Stimulated activated CD8-positive, alpha-beta memory T cell treated with anti-CD3 and anti-CD28 coated beads, Interleukin-7, amount 100 ng/mL, for 48 hours (primary cell): ENCODE results near the gene PTPRT.

Experiments used
- DNase-seq, 2 donors: peaks; one replicate each; pipeline ENCODE4 v3.0.0-alpha.2; 2020; ENCODE audit warnings: low read depth in 1 of 2; ENCODE audit errors: extremely low read depth in 1 of 2

PTPRT gene

DNA sequence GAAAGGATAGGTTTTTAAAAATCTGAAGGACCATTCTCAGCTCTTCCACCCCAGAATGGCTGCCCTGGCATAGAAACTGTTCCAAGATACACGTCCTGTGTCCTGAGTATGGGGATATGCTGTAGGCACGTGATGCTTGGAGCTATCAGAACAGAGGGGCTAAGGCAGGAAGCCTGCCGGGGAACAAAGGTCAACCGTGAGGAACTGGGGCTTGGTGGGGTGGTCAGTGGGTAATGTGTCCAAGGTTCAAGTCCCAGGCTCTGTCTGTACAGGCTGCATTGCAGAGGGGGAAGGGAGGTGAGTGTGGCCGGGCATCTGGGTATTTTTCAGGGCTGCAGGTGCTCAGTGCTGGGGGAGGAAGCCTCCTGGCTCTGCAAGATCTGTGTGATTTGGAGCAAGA lies 1092.0 kb downstream of the PTPRT start:
- no peak for DNase-seq

DNA sequence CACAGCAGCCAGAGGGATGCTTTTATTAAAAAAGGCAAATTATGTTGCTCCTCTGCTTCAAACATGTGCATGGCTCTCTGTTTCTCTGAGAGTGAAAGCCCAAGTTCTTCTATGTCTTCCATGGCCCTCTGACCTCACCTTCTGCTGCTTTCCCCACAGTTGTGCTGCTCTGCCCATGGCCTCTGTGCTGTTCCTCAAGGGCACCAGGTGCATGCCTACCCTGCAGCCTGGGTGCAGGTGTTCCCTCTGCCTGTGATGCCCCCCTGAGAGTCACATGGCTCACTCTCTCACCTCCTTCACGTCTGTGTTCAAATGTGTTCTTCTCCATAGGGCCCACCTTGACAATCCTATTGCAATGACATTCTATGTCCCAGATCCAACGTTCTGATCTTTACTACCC lies 1094.5 kb downstream of the PTPRT start:
- DNase-seq = no peak

DNA sequence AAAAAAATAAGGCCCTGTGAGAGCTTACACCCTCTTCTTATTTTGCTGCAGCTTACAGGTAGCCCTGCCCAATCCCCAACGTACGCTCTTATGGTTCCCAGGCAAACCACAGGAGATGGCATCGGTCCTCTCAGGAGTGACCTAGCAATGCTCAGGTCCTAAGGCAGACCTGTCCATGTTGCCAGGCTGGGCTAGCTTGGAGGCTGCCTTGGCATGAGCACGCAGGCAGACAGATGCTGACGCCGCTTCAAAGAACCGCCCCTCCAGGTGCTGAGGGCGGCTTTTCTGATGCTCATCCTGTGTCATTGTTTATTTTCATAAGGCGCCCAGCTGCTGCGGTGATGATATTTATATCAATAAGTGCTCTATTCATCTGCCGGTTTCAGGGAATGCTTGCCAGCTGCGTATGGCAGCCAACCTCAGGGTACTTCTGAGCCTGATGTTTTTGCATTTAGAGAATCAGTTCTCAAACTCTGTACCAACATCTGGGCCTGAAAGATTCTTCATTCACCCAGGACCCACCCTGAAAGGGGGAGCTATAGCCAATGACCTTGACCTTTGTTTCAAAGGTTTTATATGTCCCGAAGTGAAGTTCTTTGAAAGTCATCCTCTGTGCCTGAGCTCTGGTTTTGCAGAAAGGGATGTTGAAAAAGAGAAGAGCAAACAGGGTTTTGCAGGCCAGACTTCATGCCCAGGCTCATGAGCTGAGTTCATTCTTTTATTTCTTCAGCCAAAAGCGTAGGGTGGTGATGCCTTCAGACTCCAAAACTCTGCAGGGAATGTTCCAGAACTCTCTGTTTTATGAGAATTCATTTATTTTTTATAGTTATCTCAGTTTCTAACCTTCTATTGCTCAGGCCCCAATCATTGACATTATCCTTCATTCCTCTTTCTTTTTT lies 1095.9 kb downstream of the PTPRT start:
- DNase-seq = no peak

DNA sequence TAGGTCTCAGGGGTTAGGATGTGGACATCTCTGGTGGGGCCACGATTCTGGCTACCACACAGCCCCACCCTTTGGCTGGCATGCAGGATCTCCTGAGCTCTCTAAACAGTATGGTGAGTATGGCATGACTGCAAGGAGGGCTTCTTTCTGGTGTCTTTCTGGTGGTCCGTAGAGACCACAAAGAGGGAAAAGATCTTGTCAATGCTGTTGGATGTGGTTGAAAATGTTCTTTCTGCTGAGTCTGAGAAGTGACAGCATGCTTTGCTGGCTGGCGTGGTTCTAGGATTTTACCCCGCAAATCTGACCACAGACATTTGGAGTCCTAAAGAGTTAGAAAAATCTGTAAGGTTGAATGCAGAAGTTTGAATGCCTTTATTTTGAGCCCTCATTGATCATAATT lies 1096.7 kb downstream of the PTPRT start:
- DNase-seq = no peak

DNA sequence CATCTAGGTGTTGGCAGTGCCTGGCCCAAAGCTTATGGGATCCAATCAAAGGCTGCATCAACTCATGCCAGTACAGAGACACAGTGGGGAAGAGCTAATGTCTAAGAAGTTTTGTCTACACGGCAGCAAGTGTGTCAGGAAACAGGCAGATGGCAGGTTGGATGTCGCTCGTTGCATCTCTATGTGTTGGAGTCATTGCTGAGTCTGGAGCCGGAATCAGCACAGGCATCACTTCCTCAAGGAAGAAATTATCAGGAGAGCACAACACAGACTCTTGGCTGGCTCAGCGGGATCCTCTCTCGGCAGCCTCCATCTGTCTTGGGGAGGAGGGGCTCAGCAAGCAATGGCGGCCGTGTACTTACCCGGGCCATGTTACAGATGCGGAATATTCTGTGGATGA lies 1104.3 kb downstream of the PTPRT start:
- DNase-seq = no peak

DNA sequence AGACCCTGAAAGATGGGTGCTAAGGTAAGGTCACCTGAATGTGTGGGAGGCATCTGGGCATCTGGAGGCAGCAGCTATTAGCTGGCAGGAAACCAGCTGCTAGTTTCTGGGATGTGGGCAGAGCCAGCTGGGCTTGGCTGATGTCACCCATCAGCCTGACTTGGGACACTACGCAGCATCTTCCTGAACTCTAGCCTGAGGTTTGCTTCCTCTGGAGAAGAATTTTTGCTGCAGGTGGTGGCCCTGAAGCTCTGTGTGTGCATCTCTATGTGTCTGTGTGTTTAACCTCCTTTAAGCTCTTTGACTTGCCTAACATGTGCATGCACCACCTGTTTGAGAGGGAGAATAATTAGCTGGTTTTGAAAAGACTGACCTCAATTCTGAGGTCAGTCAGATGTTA lies 1106.4 kb downstream of the PTPRT start:
- DNase-seq = no peak

DNA sequence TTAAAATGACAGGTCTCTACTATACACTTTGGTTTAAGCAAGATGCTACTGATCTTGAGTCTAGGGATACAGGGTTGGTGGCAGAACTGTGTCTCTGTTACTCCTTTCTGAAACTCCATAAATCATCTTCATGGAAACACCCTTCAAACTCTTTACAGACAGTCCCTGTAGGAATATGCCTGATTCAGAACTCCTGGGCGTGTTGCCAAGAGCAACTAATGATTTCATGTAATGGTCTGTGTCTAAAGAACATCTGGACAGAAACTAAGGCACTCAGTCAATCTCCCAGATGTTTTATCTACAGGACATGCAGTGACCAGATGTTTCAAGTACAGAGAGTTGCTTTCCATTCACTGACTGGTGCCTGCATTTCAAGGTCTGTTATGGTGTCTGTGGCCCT lies 1107.1 kb downstream of the PTPRT start:
- DNase-seq = no peak

DNA sequence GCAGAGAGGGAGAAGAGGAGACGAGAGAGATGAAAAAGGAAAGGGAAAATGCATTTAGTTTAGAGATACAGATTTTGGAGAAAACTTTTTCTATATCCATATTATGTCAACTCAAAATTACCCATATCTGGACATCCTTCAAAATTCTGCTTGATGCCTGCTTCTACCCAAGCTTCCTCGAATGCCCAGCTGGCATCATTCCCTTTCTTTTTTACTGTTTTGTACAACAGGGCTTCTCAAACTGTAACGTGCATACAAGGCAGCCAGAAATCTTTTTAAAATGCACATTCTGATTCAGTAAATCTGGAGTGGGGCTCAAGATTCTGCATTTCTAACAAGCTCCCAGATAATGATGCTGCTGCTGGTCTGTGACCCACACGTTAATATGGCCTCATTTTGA lies 1108.8 kb downstream of the PTPRT start:
- no peak for DNase-seq

DNA sequence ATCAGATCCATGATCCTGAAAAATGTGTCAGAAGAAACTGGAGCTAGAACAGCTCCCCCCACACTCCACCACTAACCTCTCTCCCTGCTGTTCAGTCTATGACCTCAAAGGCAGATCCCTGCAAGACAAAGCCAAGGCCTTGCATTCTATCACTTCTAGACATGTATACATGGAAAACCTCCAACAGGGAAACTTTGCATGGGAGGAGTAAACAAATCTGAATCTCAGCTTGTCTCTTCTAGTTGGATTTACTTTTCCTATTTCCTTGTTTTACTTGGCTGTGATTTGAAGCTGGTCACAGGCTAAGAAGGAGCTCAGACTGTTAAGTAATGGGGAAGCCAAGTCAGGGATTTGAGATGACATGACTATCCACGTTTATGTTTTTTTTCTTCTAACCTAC lies 1114.8 kb downstream of the PTPRT start:
- no peak for DNase-seq

DNA sequence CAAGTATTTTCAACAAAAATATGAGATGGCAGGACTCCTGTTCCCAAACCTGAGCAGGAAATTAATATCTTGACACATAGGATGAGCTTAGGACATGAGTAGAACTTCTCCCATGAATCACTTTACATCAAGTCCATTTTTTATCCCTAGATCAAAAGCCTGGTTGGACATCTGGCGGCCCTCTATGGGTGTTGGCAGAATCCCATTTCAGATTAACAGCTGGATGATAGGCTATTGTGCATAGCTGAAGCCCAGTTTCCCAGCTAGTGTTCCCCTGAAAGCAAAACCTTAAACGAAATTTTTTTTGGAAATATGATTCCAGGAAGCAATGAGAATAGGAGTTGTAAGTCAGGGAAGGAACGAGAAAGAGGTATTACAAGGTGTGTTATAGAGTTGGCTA lies 1122.1 kb downstream of the PTPRT start:
- DNase-seq = no peak

DNA sequence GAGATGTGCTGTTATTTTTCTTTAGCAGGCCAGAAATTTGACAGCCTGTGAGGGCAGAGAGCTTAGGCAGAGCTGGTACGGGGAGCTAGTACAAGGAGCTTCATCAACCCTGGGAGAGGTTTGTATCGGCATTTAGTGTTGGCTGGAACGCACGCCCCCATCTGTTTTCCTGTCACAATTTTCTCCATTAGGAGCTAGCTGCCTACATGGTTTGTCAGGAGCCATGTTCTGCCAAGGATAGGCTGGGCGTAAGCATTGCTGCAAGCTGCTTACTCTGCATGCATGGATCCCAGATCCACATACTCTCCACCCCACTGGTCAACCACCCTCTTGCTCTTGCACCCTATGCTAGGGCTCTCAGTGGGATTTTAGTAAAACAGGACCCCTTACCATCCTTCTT lies 1122.5 kb downstream of the PTPRT start:
- DNase-seq = no peak

DNA sequence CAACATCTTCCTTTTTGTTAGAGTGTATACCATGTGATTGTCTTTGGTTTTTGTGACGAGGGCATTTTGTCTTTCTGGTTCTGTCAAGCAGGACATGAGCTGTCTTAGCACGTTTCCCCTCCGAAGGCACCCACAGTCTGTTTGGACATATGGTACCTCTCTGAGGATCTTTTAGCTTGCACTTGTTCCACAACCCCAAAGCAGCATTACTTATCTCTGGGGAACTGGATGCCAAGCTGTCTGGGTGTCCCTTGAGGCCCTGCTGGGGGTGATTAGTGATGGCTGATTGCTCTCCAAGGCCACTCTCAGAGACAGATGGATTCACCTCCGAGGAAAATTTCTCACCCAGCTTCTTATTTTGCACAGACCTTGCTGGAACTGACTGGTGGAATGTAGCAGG lies 1126.6 kb downstream of the PTPRT start:
- DNase-seq = no peak

DNA sequence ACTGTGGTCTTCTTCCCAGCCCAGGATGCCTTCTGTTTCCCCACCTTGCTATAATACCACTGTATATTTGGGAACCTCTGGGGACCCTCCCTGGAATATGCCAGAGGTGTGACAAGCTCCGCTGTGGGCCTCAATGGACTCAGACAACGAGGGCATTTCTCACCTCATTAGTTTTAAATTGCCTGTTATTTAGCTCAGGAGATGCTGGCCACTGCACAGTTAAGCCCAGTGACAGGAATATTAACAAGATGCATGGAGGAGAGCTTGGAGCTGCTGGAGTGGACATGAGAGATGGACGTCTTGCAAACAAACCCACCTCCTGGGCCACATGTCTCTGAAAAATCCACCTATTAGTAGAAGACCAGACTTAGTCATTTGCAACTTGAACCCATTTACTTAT lies 1136.4 kb downstream of the PTPRT start:
- no peak for DNase-seq

DNA sequence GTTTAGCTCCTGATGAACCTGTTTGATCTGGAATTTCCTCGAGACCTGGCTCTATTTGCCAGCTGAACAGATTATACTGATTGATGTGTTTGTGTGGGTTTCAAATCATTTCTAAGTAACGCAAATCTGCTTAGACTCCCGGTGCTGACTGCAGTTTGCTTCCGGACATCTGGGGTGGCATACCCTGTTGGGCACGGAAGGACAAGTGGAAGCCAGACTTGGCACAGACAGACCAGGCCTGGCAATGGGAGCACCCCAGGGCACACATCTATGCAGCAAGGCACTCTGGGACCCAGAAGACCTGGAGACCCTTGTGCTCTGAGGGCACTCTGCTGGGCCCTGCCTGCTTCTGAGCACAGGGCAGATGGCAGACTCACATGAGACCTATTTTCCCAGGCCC lies 1137.8 kb downstream of the PTPRT start:
- DNase-seq = no peak

DNA sequence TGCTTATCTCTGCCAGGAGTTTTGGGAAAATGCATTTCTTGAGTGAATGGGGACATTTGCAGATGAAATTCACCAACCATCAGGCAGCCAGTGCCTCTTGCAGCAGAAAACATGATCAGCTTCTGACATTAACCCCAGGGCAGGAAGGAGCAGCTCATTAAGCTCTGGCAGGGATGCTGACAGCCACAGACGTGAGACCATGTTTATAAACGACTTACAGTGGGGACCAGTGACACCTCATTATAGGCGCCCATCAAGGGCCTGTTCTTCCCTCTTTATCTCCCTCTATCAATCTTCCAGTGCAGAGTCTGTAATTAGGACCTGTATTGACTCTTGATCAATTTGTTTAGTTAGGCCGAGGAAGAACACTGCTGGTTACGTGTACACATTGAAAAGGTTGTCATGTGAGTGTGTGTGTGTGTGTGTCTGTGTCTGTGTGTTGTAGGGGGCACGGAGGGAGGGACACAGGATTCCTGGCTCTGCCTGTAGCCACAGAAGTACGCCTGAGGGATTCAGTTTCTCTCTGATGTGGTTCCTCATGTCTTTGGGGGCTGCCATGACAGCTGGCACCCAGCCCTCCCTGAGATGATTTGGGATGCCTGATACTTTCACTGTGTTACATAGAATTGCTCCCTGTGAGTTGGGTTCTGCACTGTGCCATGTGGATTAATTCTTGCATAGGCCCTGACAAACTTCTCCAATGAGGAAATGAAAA lies 1143.2 kb downstream of the PTPRT start:
- DNase-seq = no peak

DNA sequence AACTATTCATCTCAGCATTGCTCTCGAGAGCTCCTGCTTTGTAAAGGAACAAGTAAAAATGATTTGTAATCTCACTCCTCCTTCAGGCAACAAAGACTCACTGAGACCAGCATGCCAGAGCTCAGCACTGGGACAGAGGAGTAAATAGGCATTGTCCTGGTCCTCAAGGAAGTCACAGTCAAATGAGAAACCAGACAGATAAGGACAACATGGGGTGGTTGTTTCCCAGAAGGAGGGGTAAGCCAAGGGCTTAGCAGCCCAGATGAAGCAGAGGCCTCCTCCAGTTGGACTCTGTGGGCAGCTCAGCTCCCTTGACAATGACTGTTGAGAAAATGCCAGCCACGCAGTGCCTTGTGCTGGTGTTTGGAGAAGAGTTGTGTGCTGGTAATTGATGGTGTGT lies 1145.8 kb downstream of the PTPRT start:
- no peak for DNase-seq

DNA sequence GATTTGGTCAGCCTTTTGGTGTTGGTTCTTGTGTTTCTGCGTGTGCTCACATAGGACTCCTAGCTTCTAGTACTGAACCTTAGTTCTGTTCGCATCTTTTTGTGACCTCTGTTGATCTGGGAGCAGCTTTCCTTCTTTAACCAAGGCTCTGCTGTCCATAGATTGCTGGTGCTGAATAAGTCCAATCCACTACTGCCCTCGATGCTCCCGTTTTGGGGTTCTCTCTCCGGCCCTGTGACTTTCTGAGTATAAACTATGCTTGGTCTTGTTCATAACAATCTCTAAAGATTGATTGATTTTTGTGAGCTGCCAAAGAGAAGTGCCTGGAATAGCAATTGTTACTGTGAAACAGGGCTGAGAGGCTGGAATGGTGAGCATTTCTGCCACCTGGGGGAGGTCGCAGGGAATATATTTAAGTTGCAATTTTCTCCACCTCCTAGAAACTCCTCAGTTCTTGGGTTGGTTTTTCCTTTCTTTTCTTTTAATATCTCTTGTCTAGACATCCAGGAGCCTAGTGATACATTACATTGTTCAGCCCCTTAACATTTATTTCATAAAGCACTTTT lies 1148.6 kb downstream of the PTPRT start:
- DNase-seq = no peak

DNA sequence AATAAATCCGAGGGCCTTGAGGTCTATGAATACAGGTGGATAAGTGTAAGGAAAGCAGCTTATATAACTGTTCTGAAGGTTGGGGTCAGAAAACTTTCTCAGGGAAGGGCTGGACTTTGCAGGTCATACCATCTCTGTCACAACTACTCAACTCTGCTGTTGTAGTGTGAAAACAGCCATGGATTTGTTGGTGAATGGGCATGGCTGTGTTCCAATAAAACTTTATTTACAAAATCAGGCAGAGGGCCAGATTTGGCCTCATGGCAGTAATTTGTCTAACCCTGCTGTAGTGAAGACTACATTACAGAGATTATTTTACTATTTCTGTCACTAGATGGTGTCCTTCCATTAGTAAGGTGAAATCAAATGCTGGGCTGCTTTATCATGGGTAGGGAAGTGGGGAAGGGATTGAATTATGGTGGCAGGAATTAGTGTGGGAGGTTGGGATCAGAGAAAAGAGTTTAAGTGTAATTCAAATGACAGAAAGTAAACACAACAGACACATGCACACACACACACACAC lies 1161.9 kb downstream of the PTPRT start:
- DNase-seq = no peak

DNA sequence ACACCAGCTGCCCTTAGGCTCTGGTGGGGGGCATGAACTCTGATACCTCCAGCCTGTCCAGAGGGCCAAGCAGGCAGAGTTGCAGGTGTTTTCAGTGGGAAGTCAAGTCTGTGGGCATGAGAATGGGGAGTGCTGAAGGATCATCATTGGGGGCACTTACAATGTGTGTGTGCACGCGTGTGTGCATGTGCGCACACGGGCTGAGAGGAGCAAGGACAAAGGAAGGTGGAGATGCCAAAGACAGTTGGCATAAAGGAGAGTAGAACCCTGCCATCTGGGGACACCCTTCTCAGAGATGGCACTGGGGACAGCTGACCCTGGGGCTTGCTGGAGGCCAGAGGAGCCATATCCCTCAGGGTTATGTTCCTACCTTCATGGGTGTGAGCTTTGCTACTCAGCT lies 1163.1 kb downstream of the PTPRT start:
- DNase-seq = no peak

DNA sequence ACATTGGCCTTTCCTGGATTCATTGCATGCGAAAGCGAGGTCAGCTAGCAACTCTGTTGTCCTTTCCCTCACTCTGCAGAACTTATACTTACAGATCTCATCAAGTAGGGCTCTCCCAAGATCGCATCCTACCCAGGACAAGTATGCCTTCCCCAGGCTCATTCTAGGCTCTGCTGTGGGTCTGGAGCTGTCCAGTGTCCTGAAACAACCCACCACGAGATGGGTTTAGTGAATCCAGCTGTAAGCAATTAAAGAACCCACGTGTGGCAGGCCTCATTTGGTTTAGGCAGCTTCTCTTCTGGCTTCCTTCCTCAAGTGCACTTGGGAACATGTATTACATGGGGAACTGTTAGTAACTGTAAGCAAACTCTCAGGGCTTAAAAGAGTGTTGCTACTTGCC lies 1165.1 kb downstream of the PTPRT start:
- DNase-seq = no peak
